HEK293 (cell line): Measurements from ENCODE around the gene TMEM256.

ENCODE experiments used
- CTCF ChIP-seq: fragments of 450-650 bp; formaldehyde crosslinking; IDR thresholded peaks from 2 replicates; pipeline ENCODE4 v1.5.1; 2016; ENCODE audit warnings: missing biosample characterization, missing genetic modification characterization
- ELK4 ChIP-seq: IDR thresholded peaks from 2 replicates; pipeline ENCODE4 v1.6.1; 2011; ENCODE audit warnings: mild to moderate bottlenecking, low read depth, low read length, borderline replicate concordance
- ZNF121 ChIP-seq: fragments of 450-650 bp; formaldehyde crosslinking; IDR thresholded peaks from 2 replicates; pipeline ENCODE4 v1.5.1; 2016; ENCODE audit warnings: missing biosample characterization, missing genetic modification characterization
- ZNF146 ChIP-seq: fragments of 450-650 bp; formaldehyde crosslinking; IDR thresholded peaks from 2 replicates; pipeline ENCODE4 v1.5.1; 2016; ENCODE audit warnings: missing biosample characterization, missing genetic modification characterization
- ZNF174 ChIP-seq: fragments of 450-650 bp; formaldehyde crosslinking; IDR thresholded peaks from 2 replicates; pipeline ENCODE4 v1.5.0; 2017; ENCODE audit warnings: missing biosample characterization, mild to moderate bottlenecking, missing genetic modification characterization
- ZNF274 ChIP-seq, 2 experiments: fragments of 200-500 bp in 1 of 2; fragments of 450-650 bp in 1 of 2; sonication (Bioruptor generic) in 1 of 2; formaldehyde crosslinking in 1 of 2; IDR thresholded peaks; 2 replicates each; pipeline versions ENCODE4 v1.5.1 to v1.6.1; 2014 to 2016; ENCODE audit warnings: borderline replicate concordance in 1 of 2, inconsistent platforms in 1 of 2, low read length in 1 of 2, missing biosample characterization in 1 of 2, missing genetic modification characterization in 1 of 2
- ZNF324 ChIP-seq: fragments of 450-650 bp; formaldehyde crosslinking; IDR thresholded peaks from 2 replicates; pipeline ENCODE4 v1.5.1; 2016; ENCODE audit warnings: missing biosample characterization, missing genetic modification characterization
- ZNF530 ChIP-seq: fragments of 450-650 bp; formaldehyde crosslinking; IDR thresholded peaks from 2 replicates; pipeline ENCODE4 v1.5.1; 2016; ENCODE audit warnings: low read depth, missing biosample characterization, missing genetic modification characterization
- ZNF639 ChIP-seq: fragments of 450-650 bp; formaldehyde crosslinking; IDR thresholded peaks from 2 replicates; pipeline ENCODE4 v1.5.1; 2016; ENCODE audit warnings: missing biosample characterization, missing genetic modification characterization
- TF ChIP-seq, protein P1 (sequence below): fragments of 450-650 bp; formaldehyde crosslinking; IDR thresholded peaks from 2 replicates; pipeline ENCODE4 v1.5.1; 2017; ENCODE audit warnings: missing biosample characterization, missing genetic modification characterization
- TF ChIP-seq, protein P2 (sequence below): fragments of 450-650 bp; formaldehyde crosslinking; IDR thresholded peaks from 2 replicates; pipeline ENCODE4 v1.5.1; 2016; ENCODE audit warnings: missing biosample characterization, missing genetic modification characterization

- TF ChIP-seq ZNF121 (no peak), ZNF274 (IDR thresholded peaks at IDR 0.05; ENCODE audit: low read length) (no peak), ZNF274 (tag by site-specific recombination; IDR thresholded peaks at IDR 0.05; ENCODE audit: borderline replicate concordance) (no peak), ZNF530 (no peak), ELK4 (no peak), CTCF (no peak), ZNF146 (tag by site-specific recombination) (no peak), ZNF324 (no peak), ZNF639 (tag by site-specific recombination) (no peak), ZNF174 (tag by site-specific recombination) (no peak)
- TF ChIP-seq, protein P1, sequence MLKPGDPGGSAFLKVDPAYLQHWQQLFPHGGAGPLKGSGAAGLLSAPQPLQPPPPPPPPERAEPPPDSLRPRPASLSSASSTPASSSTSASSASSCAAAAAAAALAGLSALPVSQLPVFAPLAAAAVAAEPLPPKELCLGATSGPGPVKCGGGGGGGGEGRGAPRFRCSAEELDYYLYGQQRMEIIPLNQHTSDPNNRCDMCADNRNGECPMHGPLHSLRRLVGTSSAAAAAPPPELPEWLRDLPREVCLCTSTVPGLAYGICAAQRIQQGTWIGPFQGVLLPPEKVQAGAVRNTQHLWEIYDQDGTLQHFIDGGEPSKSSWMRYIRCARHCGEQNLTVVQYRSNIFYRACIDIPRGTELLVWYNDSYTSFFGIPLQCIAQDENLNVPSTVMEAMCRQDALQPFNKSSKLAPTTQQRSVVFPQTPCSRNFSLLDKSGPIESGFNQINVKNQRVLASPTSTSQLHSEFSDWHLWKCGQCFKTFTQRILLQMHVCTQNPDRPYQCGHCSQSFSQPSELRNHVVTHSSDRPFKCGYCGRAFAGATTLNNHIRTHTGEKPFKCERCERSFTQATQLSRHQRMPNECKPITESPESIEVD, result no peak
- TF ChIP-seq, protein P2, sequence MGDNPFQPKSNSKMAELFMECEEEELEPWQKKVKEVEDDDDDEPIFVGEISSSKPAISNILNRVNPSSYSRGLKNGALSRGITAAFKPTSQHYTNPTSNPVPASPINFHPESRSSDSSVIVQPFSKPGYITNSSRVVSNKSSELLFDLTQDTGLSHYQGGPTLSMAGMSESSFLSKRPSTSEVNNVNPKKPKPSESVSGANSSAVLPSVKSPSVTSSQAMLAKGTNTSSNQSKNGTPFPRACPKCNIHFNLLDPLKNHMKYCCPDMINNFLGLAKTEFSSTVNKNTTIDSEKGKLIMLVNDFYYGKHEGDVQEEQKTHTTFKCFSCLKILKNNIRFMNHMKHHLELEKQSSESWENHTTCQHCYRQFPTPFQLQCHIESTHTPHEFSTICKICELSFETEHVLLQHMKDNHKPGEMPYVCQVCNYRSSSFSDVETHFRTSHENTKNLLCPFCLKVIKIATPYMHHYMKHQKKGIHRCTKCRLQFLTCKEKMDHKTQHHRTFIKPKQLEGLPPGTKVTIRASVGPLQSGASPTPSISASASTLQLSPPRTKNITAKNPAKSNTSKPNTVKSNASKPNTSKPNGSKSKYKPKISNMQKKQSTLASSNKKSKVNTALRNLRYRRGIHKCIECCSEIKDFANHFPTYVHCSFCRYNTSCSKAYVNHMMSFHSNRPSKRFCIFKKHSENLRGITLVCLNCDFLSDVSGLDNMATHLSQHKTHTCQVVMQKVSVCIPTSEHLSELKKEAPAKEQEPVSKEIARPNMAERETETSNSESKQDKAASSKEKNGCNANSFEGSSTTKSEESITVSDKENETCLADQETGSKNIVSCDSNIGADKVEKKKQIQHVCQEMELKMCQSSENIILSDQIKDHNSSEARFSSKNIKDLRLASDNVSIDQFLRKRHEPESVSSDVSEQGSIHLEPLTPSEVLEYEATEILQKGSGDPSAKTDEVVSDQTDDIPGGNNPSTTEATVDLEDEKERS (tag by site-specific recombination), result no peak
These were observed 3.2 kb upstream of the TMEM256 start for GRCh38 chr17:7407082-7407481.
